Naive B cell (primary cell): ENCODE results near the gene HK3. TPM values are rescaled to one million over a fixed set of nuclear protein-coding genes. Genes with fewer than 3 reads are reported as not detected.

Experiments used
- ATAC-seq, 2 donors: fragments of 150-1000 bp; cut with Tn5 transposase; 2 replicates each; pipeline ENCODE4 v1.10.0; 2021; ENCODE audit warnings: low read depth in 2 of 2, mild to moderate bottlenecking in 2 of 2, moderate library complexity in 2 of 2
- DNase-seq: peaks from one replicate; pipeline ENCODE4 v3.0.0; 2022
- H3K27ac Mint-ChIP-seq, 6 donors: one replicate each; pipeline ENCODE4 v1.8.0; 2020 to 2022; ENCODE audit warnings: mild to moderate bottlenecking in 6 of 6, mixed read lengths in 6 of 6, moderate library complexity in 5 of 6, inconsistent platforms in 2 of 6
- H3K27me3 Mint-ChIP-seq, 3 donors: one replicate each; pipeline ENCODE4 v1.8.0; 2021 to 2022; ENCODE audit warnings: mixed read lengths in 3 of 3, mild to moderate bottlenecking in 1 of 3
- H3K36me3 Mint-ChIP-seq, 2 donors: one replicate each; pipeline ENCODE4 v1.8.0; 2020 to 2022; ENCODE audit warnings: mixed read lengths in 2 of 2, inconsistent platforms in 1 of 2, mild to moderate bottlenecking in 1 of 2
- H3K4me1 Mint-ChIP-seq, 3 donors: one replicate each; pipeline ENCODE4 v1.8.0; 2020 to 2022; ENCODE audit warnings: mixed read lengths in 3 of 3, inconsistent platforms in 1 of 3, mild to moderate bottlenecking in 1 of 3, moderate library complexity in 1 of 3
- H3K4me3 Mint-ChIP-seq, 8 donors: one replicate each; pipeline ENCODE4 v1.8.0; 2020 to 2022; ENCODE audit warnings: mild to moderate bottlenecking in 8 of 8, mixed read lengths in 8 of 8, moderate library complexity in 8 of 8, inconsistent platforms in 2 of 8
- H3K9me3 Mint-ChIP-seq, 7 donors: one replicate each; pipeline ENCODE4 v1.8.0; 2020 to 2022; ENCODE audit warnings: mixed read lengths in 7 of 7, mild to moderate bottlenecking in 5 of 7, inconsistent platforms in 2 of 7, moderate library complexity in 1 of 7
- polyA plus RNA-seq, 6 donors: library from polyadenylated mRNA; unstranded; fragments of 300-500 nt; fragmentation: Illumina TruSeq; gene quantifications; one replicate each; pipeline ENCODE4 v1.2.3, GENCODE V29; 2021; ENCODE audit warnings: low read depth in 6 of 6

The HK3 gene
- polyA plus RNA-seq, 6 donors from 2014 or later = 0.16 to 1.3 (median 0.32) TPM; not detected in 1

GRCh38 chr5:176886336-176887251 lies 12.6 kb downstream of the HK3 start:
- Mint-ChIP-seq H3K9me3 (no peaks in the 10 kb centered on the region), H3K36me3 (no peaks in the 10 kb centered on the region), H3K4me1 (peaks cover 0 to 3% (median 0%) of the 10 kb centered on the region in 3 donors), H3K27ac (peak overlapping the region in 2 of 6 donors; percentile 15 to 17), H3K27me3 (peaks cover 3 to 15% (median 12%) of the 10 kb centered on the region in 3 donors), H3K4me3 (peak overlapping the region in 1 of 8 donors; percentile 35)
- ATAC-seq (no peak), DNase-seq (no peak)

- Mint-ChIP-seq H3K4me3 (no peak overlapping the region), H3K27ac (no peak overlapping the region), H3K36me3 (no peaks in the 10 kb centered on the region), H3K9me3 (no peaks in the 10 kb centered on the region), H3K4me1 (peaks cover 0 to 3% (median 0%) of the 10 kb centered on the region in 3 donors), H3K27me3 (peaks cover 0 to 13% (median 13%) of the 10 kb centered on the region in 3 donors)
- DNase-seq (no peak), ATAC-seq (no peak)
These were observed 14.6 kb downstream of the HK3 start for GRCh38 chr5:176884571-176884890.

- Mint-ChIP-seq H3K36me3 (no peaks in the 10 kb centered on the region), H3K4me1 (peaks cover 0 to 3% (median 0%) of the 10 kb centered on the region in 3 donors), H3K27ac (no peak overlapping the region), H3K27me3 (peaks cover 0 to 15% (median 13%) of the 10 kb centered on the region in 3 donors), H3K4me3 (no peak overlapping the region), H3K9me3 (no peaks in the 10 kb centered on the region)
- ATAC-seq = no peak
- no peak for DNase-seq
These were observed 15.2 kb downstream of the HK3 start for GRCh38 chr5:176883700-176884570.

- no peak for ATAC-seq
- H3K4me1 Mint-ChIP-seq = peaks cover 0 to 3% (median 0%) of the 10 kb centered on the region in 3 donors
- no peak overlapping the region for H3K27ac Mint-ChIP-seq
- no peaks in the 10 kb centered on the region for H3K36me3 Mint-ChIP-seq
- DNase-seq = no peak
- no peak overlapping the region for H3K4me3 Mint-ChIP-seq
- no peaks in the 10 kb centered on the region for H3K9me3 Mint-ChIP-seq
- peaks cover 0 to 23% (median 13%) of the 10 kb centered on the region in 3 donors for H3K27me3 Mint-ChIP-seq
These were observed 16.6 kb downstream of the HK3 start for GRCh38 chr5:176882567-176882903.

GRCh38 chr5:176881816-176882566 lies 17.2 kb downstream of the HK3 start:
- Mint-ChIP-seq H3K9me3 (no peaks in the 10 kb centered on the region), H3K4me1 (peaks cover 0 to 3% (median 0%) of the 10 kb centered on the region in 3 donors), H3K4me3 (no peak overlapping the region), H3K36me3 (no peaks in the 10 kb centered on the region), H3K27me3 (peaks cover 0 to 23% (median 14%) of the 10 kb centered on the region in 3 donors), H3K27ac (peak overlapping the region in 1 of 6 donors; percentile 26)
- ATAC-seq (no peak), DNase-seq (no peak)

- no peak overlapping the region for H3K4me3 Mint-ChIP-seq
- no peaks in the 10 kb centered on the region for H3K9me3 Mint-ChIP-seq
- ATAC-seq = no peak
- peaks cover 0 to 30% (median 22%) of the 10 kb centered on the region in 3 donors for H3K27me3 Mint-ChIP-seq
- H3K4me1 Mint-ChIP-seq = peaks cover 0 to 3% (median 1%) of the 10 kb centered on the region in 3 donors
- H3K27ac Mint-ChIP-seq = no peak overlapping the region
- no peaks in the 10 kb centered on the region for H3K36me3 Mint-ChIP-seq
- no peak for DNase-seq
These were observed 18.0 kb downstream of the HK3 start for GRCh38 chr5:176881021-176881749.

GRCh38 chr5:176880366-176881020 lies 18.7 kb downstream of the HK3 start:
- ATAC-seq (no peak), DNase-seq (no peak)
- Mint-ChIP-seq H3K36me3 (peaks cover 0 to 5% of the 10 kb centered on the region in 2 donors), H3K4me1 (peaks cover 0 to 10% (median 6%) of the 10 kb centered on the region in 3 donors), H3K27me3 (peaks cover 7 to 36% (median 29%) of the 10 kb centered on the region in 3 donors), H3K9me3 (no peaks in the 10 kb centered on the region), H3K27ac (no peak overlapping the region), H3K4me3 (no peak overlapping the region)

GRCh38 chr5:176879663-176880361 lies 19.3 kb downstream of the HK3 start:
- no peak for ATAC-seq
- Mint-ChIP-seq H3K4me3 (no peak overlapping the region), H3K27me3 (peaks cover 8 to 43% (median 36%) of the 10 kb centered on the region in 3 donors), H3K27ac (no peak overlapping the region), H3K4me1 (peaks cover 0 to 10% (median 6%) of the 10 kb centered on the region in 3 donors), H3K9me3 (no peaks in the 10 kb centered on the region), H3K36me3 (peaks cover 0 to 7% of the 10 kb centered on the region in 2 donors)
- DNase-seq = no peak

- no peak for DNase-seq
- no peak overlapping the region for H3K27ac Mint-ChIP-seq
- peaks cover 0 to 9% (median 6%) of the 10 kb centered on the region in 3 donors for H3K4me1 Mint-ChIP-seq
- ATAC-seq = no peak
- H3K36me3 Mint-ChIP-seq = peaks cover 0 to 7% of the 10 kb centered on the region in 2 donors
- H3K27me3 Mint-ChIP-seq = peaks cover 8 to 45% (median 42%) of the 10 kb centered on the region in 3 donors
- H3K4me3 Mint-ChIP-seq = no peak overlapping the region
- H3K9me3 Mint-ChIP-seq = no peaks in the 10 kb centered on the region
These were observed 20.1 kb downstream of the HK3 start for GRCh38 chr5:176878906-176879662.

GRCh38 chr5:176878463-176878862 lies 20.7 kb downstream of the HK3 start:
- ATAC-seq = no peak
- peaks cover 0 to 7% of the 10 kb centered on the region in 2 donors for H3K36me3 Mint-ChIP-seq
- no peak overlapping the region for H3K27ac Mint-ChIP-seq
- H3K4me3 Mint-ChIP-seq = no peak overlapping the region
- no peak for DNase-seq
- H3K9me3 Mint-ChIP-seq = no peaks in the 10 kb centered on the region
- H3K27me3 Mint-ChIP-seq = peaks cover 8 to 45% (median 42%) of the 10 kb centered on the region in 3 donors
- peaks cover 0 to 9% (median 6%) of the 10 kb centered on the region in 3 donors for H3K4me1 Mint-ChIP-seq

- ATAC-seq (no peak), DNase-seq (no peak)
- Mint-ChIP-seq H3K27ac (no peak overlapping the region), H3K36me3 (peaks cover 0 to 12% of the 10 kb centered on the region in 2 donors), H3K4me1 (peaks cover 5 to 13% (median 6%) of the 10 kb centered on the region in 3 donors), H3K4me3 (no peak overlapping the region), H3K27me3 (peaks cover 8 to 45% (median 42%) of the 10 kb centered on the region in 3 donors), H3K9me3 (peaks cover 0 to 4% (median 0%) of the 10 kb centered on the region in 7 donors)
These were observed 21.3 kb downstream of the HK3 start for GRCh38 chr5:176877793-176878331.
